ENCODE data around the gene DNAH14.
"Not testable (repeated sequence)": the region's sequence is repeated elsewhere in the genome, so short reads cannot be mapped to it uniquely, and the experiment has no call there.

DNAH14 gene

DNA sequence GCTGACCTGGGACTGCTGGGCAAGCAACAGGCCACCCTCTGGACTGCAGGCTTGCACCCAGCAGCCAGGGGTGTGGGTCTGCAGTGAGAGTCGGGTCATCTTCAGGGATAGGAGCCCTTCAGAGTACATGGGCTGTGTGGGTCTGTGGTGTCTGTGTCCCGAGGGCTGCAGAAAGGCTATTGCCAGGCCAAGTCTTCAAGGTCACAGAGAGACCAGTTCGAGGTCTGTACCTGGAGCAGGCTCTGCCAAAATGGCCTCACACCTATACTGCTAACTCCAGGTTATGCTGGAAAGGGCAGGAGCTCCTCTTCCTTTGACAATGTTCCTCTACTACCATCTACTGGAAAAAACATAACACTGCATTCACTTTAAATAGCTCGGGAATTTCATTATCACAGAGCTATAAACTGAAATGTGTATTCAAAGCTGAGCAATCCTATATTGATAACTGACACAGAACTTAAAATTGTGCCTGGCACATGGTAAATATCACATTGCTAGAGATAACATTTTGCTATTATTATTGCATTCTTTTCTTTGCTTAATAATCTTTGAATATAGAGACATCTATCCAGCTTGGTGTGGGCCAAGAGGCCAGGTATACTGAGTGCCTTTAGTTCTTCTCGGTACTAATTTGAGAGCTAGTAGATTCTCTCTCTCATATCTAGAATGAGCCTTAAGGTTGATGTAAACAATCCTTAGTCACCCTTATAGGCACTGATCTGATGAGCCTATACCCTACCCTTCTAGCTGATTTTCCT lies 6.9 kb upstream of the DNAH14 start:
- DNase-seq: peak; percentile 33

DNA sequence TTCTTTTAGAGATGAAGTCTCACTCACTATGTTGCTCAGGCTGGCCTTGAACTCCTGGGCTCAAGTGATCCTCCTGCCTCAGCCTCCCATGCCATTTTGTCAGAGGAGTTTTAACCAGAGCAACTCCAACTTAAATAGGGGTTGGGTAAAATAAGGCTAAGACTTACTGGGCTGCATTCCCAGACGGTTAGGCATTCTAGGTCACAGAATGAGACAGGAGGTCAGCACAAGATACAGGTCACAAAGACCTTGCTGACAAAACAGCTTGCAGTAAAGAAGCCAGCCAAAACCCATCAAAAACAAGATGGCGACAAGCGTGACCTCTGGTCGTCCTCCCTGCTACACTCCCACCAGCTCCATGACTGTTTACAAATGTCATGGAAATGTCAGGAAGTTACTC lies 5.7 kb upstream of the DNAH14 start:
- no peak for DNase-seq

DNA sequence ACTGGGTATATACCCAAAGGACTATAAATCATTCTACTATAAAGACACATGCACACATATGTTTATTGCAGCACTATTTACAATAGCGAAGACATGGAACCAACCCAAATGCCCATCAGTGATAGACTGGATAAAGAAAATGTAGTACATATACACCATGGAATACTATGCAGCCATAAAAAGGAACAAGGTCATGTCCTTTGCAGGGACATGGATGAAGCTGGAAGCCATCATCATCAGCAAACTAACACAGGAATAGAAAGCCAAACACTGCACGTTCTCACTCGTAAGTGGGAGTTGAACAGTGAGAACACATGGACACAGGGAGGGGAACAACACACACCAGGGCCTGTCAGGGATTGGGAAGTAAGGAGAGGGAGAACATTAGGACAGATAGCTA lies 1.8 kb upstream of the DNAH14 start:
- DNase-seq: not testable (repeated sequence)

DNA sequence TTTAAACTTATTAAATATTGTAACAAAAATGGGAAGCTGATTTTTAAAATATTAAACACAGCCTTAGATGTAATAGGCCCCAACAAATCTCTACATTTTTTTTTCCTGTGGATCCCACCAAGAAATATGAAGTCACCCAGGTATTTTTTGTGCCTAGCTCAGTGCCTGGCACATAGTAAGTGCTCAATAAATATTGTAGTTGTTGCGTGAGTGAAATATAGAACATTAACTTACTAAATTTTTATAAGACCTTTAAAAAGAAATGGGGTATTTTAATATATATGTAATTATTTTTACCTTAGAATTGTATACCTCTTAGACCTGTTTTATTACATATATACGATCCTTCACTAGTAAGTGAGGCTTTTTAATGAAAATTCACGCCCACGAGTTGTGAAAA lies 569 bp upstream of the DNAH14 start:
- no peak for DNase-seq

DNA sequence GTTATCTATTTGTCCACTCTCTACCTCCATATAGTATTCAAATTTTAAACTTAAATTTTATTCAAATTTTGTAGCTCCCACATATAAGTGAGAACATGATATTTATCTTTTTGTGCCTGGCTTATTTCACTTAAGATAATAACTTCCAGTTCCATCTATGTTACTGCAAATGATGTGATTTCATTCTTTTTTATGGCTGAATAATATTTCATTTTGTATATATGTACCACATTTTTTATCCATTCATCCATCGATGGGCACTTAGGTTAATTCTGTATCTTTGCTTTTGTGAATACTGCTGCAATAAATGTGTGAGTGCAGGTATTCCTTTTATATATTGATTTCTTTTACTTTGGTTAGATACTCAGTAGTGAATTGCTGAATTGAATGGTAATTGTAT lies 2.1 kb downstream of the DNAH14 start:
- no peak for DNase-seq

DNA sequence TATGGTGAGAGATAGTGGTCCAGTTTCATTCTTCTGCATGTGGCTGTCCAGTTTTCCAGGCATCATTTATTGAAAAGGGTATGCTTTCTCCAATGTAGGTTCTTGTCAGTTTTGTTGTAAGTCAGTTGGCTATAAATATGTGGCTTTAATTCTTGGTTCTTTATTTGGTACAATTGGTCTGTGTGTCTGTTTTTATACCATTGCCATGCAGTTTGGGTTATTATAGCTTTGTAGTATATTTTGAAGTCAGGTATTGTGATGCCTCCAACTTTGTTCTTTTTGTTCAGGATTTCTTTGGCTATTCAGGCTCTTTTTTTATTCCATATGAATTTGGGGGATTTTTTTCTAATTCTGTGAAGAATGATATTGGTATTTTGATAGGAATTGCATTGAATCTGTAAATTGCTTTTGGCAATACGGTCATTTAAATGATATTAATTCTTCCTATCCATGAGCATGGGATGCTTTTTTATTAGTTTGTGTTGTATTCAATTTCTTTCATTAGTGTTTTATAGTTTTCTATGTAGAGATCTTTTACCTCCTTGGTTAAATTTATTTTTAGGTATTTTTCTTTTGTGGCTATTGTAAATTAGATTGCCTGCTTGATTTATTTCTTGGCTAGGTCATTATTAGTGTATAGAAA lies 3.3 kb downstream of the DNAH14 start:
- DNase-seq: no peak

DNA sequence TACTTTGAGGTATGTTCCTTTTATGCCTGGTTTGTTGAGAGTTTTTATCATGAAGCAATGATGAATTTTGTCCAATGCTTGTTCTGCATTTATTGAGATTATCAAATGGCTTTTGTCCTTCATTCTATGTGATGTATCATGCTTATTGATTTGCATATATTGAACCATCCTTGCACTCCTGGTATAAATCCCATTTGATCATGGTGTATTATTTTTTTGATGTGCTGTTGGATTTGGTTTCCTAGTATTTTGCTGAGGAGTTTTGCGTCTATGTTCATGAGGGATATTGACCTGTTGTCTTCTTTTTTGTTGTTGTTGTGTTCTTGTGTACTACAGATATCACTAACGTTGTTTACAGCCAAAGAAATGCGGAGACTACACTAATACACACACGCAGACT lies 4.1 kb downstream of the DNAH14 start:
- no peak for DNase-seq

DNA sequence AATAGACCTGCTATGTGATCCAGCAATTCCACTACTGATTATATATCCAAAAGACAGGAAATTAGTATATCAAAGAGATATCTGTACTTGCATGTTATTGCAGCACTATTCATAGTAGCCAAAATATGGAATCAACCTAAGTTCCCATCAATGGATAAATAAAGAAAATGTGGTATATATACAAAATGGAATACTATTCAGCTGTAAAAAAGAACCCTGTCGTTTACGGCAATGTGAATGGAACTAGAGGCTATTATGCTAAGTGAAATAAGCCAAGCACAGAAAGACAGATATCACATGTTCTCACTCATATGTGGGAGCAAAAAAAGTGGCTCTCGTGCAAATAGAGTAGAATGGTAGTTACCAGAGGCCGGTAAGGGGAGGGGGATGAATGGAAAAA lies 9.2 kb downstream of the DNAH14 start:
- no peak for DNase-seq

DNA sequence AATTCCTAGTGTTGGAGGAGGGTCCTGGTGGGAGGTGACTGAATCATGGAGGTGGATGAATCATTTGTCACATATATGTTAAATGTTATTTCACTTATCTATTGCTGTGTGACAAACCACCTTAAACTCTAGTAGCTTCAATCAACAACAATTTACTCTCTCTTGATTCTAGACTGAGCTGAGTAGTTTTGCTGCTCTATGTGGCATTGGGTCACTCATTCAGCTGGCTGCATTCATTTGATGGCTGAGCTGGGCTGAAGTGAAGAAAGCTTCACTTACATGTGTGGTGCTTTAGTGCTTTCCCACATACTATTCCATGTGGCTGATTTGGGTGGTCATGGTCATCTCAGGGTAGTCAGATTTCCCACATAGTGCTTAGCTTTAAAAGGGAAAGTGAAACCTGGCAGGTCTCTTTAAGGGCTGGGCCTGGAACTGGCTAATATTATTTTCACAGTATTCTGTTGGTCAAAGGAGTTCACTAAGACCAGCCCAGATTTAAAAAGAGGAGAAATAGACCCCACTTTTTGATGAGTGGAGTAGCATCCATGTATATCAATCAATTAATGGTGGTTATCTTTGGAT lies 10.5 kb downstream of the DNAH14 start:
- no peak for DNase-seq

DNA sequence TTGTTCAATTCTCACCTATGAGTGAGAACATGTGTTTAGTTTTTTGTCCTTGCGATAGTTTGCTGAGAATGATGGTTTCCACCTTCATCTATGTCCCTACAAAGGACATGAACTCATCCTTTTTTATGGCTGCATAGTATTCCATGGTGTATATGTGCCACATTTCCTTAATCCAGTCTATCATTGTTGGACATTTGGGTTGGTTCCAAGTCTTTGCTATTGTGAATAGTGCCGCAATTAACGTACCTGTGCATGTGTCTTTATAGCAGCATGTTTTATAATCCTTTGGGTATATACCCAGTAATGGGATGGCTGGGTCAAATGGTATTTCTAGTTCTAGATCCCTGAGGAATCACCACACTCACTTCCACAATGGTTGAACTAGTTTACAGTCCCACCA lies 11.3 kb downstream of the DNAH14 start:
- not testable (repeated sequence) for DNase-seq

DNA sequence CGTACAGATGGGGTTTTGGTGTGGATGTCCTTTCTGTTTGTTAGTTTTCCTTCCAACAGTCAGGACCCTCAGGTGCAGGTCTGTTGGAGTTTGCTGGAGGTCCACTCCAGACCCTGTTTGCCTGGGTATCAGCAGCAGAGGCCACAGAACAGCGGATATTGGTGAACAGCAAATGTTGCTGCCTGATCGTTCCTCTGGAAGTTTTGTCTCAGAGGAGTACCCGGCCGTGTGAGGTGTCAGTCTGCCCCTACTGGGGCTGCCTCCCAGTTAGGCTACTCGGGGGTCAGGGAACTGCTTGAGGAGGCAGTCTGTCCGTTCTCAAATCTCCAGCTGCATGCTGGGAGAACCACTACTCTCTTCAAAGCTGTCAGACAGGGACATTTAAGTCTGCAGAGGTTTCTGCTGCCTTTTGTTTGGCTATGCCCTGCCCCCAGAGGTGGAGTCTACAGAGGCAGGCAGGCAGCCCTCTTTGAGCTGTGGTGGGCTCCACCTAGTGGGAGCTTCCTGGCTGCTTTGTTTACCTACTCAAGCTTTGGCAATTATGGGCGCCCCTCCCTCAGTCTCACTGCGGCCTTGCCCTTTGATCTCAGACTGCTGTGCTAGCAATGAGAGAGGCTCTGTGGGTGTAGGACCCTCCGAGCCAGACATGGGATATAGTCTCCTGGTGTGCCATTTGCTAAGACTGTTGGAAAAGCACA lies 16.3 kb downstream of the DNAH14 start:
- DNase-seq: not testable (repeated sequence)

DNA sequence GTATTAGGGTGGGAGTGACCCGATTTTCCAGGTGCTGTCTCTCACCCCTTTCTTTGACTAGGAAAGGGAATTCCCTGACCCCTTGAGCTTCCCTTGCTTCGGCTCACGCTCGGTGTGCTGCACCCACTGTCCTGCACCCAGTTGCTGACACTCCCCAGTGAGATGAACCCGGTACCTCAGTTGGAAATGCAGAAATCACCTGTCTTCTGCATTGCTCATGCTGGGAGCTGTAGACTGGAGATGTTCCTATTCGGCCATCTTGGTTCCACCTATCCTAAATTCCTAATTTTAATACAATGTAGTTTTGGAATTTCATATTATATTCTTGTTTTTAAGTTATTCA lies 16.8 kb downstream of the DNAH14 start:
- DNase-seq: not testable (repeated sequence)

DNA sequence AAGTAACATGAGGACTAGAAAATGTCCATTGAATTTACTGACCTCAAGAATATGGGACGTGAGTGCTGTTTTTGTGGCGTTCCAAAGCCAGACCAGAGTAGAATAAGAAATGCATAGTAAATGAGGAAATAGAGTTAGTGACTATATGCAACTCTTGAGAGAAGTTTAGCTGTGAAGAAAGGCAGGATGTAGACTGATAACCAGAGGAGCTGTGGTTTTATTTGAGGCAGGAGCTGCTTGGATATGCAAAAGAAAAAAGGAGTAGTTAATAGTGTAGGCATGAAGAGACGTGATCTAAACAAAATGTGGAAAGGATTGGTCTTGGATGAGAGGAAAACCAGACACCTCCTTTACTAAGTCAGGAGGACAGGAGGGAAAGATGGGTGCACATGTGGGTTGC lies 28.2 kb downstream of the DNAH14 start:
- DNase-seq: no peak

DNA sequence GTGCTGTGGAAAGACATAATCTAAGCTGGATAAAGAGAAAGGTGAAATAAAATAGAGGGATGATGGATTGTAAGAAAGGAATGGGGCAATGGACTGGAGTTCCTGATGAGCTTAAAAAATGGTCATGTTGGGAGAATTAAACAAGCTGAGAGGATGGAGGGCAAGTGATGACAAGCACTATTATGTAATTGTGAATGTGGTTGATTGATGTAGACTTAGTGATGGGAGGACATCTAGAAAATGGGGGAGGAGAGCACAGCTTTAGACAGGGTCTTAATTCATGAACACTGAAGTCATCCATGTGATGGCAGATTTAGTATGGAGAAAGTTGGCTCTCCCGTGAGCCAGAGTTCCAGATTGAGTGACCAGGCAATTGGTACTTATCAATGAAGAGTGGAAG lies 29.0 kb downstream of the DNAH14 start:
- no peak for DNase-seq

DNA sequence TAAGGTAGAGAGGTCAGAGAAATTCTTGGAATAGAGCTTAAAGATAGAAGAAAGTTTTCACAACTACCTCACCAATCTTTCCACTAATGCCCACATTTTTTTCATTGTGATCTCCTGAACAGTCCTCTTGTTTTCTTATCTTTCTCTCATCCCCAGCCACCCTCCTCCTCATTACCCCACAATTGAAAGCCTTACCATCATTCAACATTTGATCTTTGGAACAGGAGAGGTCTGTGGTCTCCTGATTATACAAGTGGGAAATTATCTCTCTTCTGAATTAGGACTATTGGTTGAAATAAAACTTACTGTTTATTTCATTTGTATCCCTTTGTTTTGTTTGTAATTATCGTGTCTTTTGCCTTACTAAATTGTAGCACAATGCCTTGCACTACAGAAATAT lies 29.6 kb downstream of the DNAH14 start:
- DNase-seq: no peak

DNA sequence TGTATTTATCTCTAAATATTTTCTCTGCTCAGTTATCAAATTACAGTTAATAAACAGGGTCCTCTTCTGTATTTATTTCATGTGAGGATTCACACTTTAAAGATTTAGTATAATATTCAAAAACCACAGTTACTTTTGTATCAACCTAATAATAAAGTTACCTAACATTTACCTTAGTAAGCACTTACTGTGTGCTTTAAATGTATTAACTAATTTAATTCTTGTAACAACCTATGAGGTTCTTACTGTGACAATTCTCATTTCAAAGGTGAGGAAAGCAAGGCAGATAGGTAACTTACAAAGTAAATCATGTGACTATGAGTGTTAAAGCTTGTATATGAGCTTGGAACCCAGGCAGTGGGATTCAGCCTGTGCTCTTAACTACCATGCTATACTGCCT lies 30.2 kb downstream of the DNAH14 start:
- DNase-seq: no peak

DNA sequence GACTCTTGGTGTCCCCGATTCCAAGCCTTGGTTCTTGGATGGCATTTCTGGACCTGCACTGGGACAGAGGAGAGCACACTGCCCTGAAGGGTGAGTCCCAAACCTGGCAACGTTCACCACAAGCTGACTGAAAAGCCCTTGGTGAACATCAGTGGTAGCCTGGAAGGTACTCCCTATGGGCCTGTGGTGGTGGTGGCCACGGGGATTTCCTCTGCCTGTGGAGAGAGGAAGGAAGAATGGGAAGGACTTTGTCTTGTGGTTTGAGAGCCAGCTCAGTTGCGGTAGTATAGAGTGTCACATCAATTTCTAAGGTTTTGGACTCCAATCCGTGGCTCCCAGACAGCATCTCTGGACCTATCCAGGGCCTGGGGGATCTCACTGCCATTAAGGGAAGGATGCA lies 50.7 kb downstream of the DNAH14 start:
- DNase-seq: no peak

DNA sequence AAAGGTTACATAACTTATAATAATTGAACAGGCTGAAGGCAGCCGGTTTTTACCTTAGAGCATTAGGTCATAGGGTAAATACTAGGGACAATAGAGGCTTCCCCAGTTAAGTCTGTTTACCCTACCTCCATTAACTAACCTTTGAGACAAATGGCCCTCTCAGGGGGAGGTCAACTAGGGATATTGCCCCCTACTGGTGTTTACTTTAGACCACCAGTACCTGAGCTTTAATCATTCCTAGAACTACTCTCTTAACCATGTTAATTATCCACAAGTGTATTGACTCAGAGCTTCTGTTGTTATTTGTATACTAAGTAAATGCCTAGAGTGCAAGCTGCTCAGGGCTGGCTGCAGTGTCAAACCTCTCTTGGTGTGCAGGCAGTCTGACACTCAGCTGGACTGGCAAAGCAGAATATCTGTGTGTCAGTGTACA lies 52.5 kb downstream of the DNAH14 start:
- not testable (repeated sequence) for DNase-seq

DNA sequence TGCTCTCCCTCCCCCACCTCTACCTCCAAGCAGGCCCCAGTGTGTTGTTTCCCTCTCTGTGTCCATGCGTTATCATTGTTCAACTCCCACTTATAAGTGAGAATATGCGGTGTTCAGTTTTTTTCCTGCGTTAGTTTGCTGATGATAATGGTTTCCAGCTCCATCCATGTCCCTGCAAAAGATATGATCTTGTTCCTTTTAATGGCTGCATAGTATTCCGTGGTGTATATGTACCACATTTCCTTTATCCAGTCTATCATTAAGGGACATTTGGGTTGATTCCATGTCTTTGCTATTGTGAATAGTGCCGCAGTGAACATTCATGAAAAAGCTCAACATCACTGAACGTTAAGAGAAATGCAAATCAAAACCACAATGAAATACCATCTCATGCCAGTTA lies 58.6 kb downstream of the DNAH14 start:
- no peak for DNase-seq

DNA sequence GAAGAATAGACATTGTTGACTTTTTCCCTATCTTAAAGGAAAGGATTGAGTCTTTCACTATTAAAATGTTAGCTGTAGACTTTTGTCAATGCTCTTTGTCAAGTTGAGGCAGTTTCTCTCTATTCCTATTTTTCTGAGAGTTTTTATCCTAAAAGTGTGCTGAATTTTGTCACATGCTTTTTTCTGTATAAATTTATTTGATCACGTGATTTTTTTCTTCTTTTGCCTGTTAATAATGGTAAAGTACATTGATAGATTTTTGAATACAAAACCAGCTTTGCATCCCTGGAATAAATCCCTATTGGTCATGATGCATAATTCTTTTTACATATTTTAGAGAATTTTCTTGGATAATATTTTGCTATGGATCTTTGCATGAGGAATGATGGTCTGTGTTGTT lies 60.1 kb downstream of the DNAH14 start:
- no peak for DNase-seq

DNA sequence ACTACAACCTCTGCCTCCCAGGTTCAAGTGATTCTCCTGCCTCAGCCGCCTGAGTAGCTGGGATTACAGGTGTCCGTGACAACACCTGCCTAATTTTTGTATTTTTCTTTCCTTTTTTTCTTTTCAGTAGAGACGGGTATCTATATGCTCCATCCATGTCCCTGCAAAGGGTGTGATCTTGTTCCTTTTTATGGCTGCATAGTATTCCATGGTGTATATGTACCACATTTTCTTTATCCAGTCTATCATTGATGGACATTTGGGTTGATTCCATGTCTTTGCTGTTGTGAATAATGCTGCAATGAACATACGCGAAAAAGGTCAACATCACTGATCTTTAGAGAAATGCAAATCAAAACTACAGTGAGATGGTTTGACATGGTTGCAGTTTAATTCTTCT lies 62.1 kb downstream of the DNAH14 start:
- not testable (repeated sequence) for DNase-seq

DNA sequence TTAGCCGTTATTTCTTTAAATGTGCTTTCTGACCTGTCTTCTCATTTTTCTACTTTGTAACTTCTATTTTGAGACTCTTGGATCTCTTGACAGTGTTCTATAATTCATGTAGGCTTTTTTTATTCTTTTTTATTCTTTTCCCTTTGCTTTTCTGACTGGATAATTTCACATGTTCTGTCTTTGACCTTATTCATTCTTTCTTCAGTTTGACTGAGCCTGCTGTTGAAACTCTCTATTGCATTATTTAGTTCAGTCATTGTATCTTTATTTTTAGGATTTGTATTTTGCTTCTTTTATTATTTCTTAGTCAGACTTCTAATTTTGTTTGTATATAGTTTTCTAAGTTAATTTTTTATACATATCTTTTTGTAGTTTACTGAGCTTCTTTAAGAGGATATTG lies 66.1 kb downstream of the DNAH14 start:
- DNase-seq: no peak

DNA sequence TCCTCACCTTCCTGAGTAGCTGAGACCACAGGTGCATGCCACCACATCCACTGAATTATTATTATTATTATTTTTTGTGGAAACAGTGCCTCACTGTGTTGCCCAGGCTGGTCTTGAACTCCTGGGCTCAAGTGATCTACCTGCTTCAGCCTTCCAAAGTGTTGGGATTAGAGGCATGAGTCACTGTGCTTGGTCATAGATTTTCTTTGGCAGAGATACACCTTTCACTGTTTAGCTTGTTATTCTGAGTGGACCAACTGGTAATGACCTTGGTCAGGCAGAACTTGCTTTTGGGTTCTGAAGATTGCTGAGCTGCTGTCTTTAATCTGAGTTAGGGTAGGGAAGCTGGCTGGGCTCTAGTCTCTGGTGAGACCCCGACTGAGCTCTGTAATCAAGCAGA lies 66.8 kb downstream of the DNAH14 start:
- no peak for DNase-seq

DNA sequence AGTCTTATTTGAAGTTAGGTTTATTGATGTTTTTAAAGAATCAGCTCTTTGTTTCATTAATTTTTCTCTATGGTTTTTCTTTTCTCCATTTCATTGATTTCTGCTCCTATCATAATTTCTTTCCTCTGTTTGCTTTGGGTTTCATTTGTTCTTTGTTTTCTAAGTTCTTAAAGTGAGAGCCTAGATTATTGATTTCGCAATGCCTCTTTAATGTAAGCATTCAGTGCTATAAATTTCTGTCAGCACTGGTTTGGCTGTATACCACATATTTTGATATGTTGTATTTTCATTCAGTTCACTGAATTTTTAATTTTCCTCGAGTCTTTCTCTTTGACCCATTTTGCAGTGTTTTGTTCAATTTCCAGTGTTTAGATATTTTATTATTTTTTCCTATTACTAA lies 68.7 kb downstream of the DNAH14 start:
- no peak for DNase-seq
